GM19467 (cell line): ENCODE measurements around the gene LYZL4.
A peak's percentile ranks its signal among the peaks of the same experiment; 100 is the strongest.

Source experiments
- ATAC-seq: cut with Tn5 transposase; IDR thresholded peaks from one replicate; pipeline ENCODE4 v1.9.1; 2021; ENCODE audit warnings: mild to moderate bottlenecking, moderate library complexity; ENCODE audit not compliant: unreplicated experiment

The LYZL4 gene

GRCh38 chr3:42410370-42411131 lies at the start of gene LYZL4:
TSS of gene LYZL4 (minus strand) at chr3:42410610. CDS start at chr3:42407251, 3,359 bp downstream.
- ATAC-seq: no peak

GRCh38 chr3:42459151-42459550 lies 48.7 kb upstream of the LYZL4 start:
- no peak for ATAC-seq

- no peak for ATAC-seq
Measured at GRCh38 chr3:42456211-42456610, 45.8 kb upstream of the LYZL4 start.

- ATAC-seq: no peak
Measured at GRCh38 chr3:42451546-42452230, 41.3 kb upstream of the LYZL4 start.

- no peak for ATAC-seq
Measured at GRCh38 chr3:42451116-42451515, 40.7 kb upstream of the LYZL4 start.

GRCh38 chr3:42450567-42450966 lies 40.2 kb upstream of the LYZL4 start:
- no peak for ATAC-seq

GRCh38 chr3:42447481-42447880 lies 37.1 kb upstream of the LYZL4 start:
- no peak for ATAC-seq

GRCh38 chr3:42446111-42447050 lies 36.0 kb upstream of the LYZL4 start:
- no peak for ATAC-seq

- peak; percentile 83 for ATAC-seq
Measured at GRCh38 chr3:42443819-42444436, 33.5 kb upstream of the LYZL4 start.

GRCh38 chr3:42443292-42443691 lies 32.9 kb upstream of the LYZL4 start:
- no peak for ATAC-seq

GRCh38 chr3:42442640-42443039 lies 32.2 kb upstream of the LYZL4 start:
- ATAC-seq: no peak

- ATAC-seq: no peak
Measured at GRCh38 chr3:42441791-42442190, 31.4 kb upstream of the LYZL4 start.

- no peak for ATAC-seq
Measured at GRCh38 chr3:42440924-42441323, 30.5 kb upstream of the LYZL4 start.

GRCh38 chr3:42439261-42440115 lies 29.1 kb upstream of the LYZL4 start:
- no peak for ATAC-seq

- ATAC-seq: no peak
Measured at GRCh38 chr3:42438758-42439157, 28.3 kb upstream of the LYZL4 start.

GRCh38 chr3:42438193-42438592 lies 27.8 kb upstream of the LYZL4 start:
- no peak for ATAC-seq

- no peak for ATAC-seq
Measured at GRCh38 chr3:42434777-42435380, 24.5 kb upstream of the LYZL4 start.

GRCh38 chr3:42432485-42432884 lies 22.1 kb upstream of the LYZL4 start:
- no peak for ATAC-seq

GRCh38 chr3:42430781-42431532 lies 20.5 kb upstream of the LYZL4 start:
- ATAC-seq: no peak
